CD14-positive monocyte (primary cell): ENCODE results near the gene JMJD1C. TPM values are rescaled to one million over a fixed set of nuclear protein-coding genes. Genes with fewer than 3 reads are reported as not detected.

Experiments used
- DNase-seq, 3 donors: peaks; one replicate each; pipeline ENCODE4 v3.0.0-alpha.2; 2011 to 2022
- H2AFZ ChIP-seq: 2 replicates; pipeline ENCODE4 v1.6.0; 2012; ENCODE audit warnings: mild to moderate bottlenecking, low read depth, low read length, inconsistent platforms; ENCODE audit not compliant: insufficient read depth, poor library complexity, severe bottlenecking
- H3K27ac ChIP-seq, 2 donors: 1 replicate in 1 of 2; 2 replicates in 1 of 2; pipeline ENCODE4 v1.5.1; 2012 to 2013; ENCODE audit warnings: low read length in 2 of 2, control low read depth in 1 of 2, inconsistent platforms in 1 of 2, low read depth in 1 of 2, mild to moderate bottlenecking in 1 of 2
- H3K27me3 ChIP-seq, 2 donors: one replicate each; pipeline versions ENCODE4 v1.6.0 to v1.6.1; 2011 to 2013; ENCODE audit warnings: low read length in 2 of 2; ENCODE audit not compliant: control insufficient read depth in 2 of 2, insufficient read depth in 2 of 2
- H3K36me3 ChIP-seq, 2 donors: replicated peaks in 1 of 2; 1 replicate in 1 of 2; 2 replicates in 1 of 2; pipeline versions ENCODE4 v1.5.1 to v1.6.1; 2012 to 2013; ENCODE audit warnings: low read length in 2 of 2, control low read depth in 1 of 2, inconsistent platforms in 1 of 2, mild to moderate bottlenecking in 1 of 2; ENCODE audit not compliant: insufficient read depth in 2 of 2, control insufficient read depth in 1 of 2
- H3K4me1 ChIP-seq, 2 donors: 1 replicate in 1 of 2; 2 replicates in 1 of 2; pipeline versions ENCODE4 v1.5.1 to v1.6.1; 2012 to 2013; ENCODE audit warnings: low read length in 2 of 2, control low read depth in 1 of 2, inconsistent platforms in 1 of 2, mild to moderate bottlenecking in 1 of 2, moderate library complexity in 1 of 2; ENCODE audit not compliant: insufficient read depth in 2 of 2, control insufficient read depth in 1 of 2
- H3K4me2 ChIP-seq: replicated peaks from 2 replicates; pipeline ENCODE3; 2012; ENCODE audit warnings: low read length, moderate library complexity, mild to moderate bottlenecking; ENCODE audit not compliant: poor library complexity, severe bottlenecking; ENCODE audit errors: extremely low read depth
- H3K4me3 ChIP-seq, 3 experiments: fragments of 200-600 bp in 1 of 3; sonication (generic) in 1 of 3; replicated peaks in 1 of 3; 1 replicate in 2 of 3; 2 replicates in 1 of 3; pipeline ENCODE4 v1.5.1; 2011 to 2013; ENCODE audit warnings: low read length in 3 of 3, mild to moderate bottlenecking in 3 of 3, control low read depth in 2 of 3, low read depth in 2 of 3, inconsistent platforms in 1 of 3, moderate library complexity in 1 of 3
- H3K79me2 ChIP-seq: 2 replicates; pipeline ENCODE4 v1.6.0; 2012; ENCODE audit warnings: mild to moderate bottlenecking, control low read depth, inconsistent platforms, low read length, moderate library complexity; ENCODE audit not compliant: insufficient read depth
- H3K9ac ChIP-seq: 2 replicates; pipeline ENCODE4 v1.6.0; 2017; ENCODE audit warnings: low read length, mild to moderate bottlenecking; ENCODE audit not compliant: insufficient read depth, poor library complexity, severe bottlenecking
- H3K9me3 ChIP-seq, 2 donors: replicated peaks in 1 of 2; 1 replicate in 1 of 2; 2 replicates in 1 of 2; pipeline versions ENCODE4 v1.5.1 to v1.6.1; 2012 to 2013; ENCODE audit warnings: low read length in 2 of 2, control low read depth in 1 of 2; ENCODE audit not compliant: control insufficient read depth in 1 of 2, insufficient read depth in 1 of 2
- H4K20me1 ChIP-seq: 2 replicates; pipeline ENCODE4 v1.6.0; 2012; ENCODE audit warnings: mild to moderate bottlenecking, low read length, control low read depth, moderate library complexity; ENCODE audit not compliant: insufficient read depth
- H3K27ac Mint-ChIP-seq, 7 donors: one replicate each; pipeline ENCODE4 v1.8.0; 2020; ENCODE audit warnings: mild to moderate bottlenecking in 7 of 7, mixed read lengths in 7 of 7, moderate library complexity in 6 of 7, inconsistent platforms in 2 of 7
- H3K27me3 Mint-ChIP-seq, 3 donors: one replicate each; pipeline ENCODE4 v1.8.0; 2021 to 2022; ENCODE audit warnings: low read depth in 3 of 3, mild to moderate bottlenecking in 3 of 3, mixed read lengths in 3 of 3, moderate library complexity in 3 of 3, inconsistent platforms in 1 of 3
- H3K36me3 Mint-ChIP-seq, 2 donors: one replicate each; pipeline ENCODE4 v1.8.0; 2020; ENCODE audit warnings: mixed read lengths in 2 of 2, inconsistent platforms in 1 of 2, mild to moderate bottlenecking in 1 of 2
- H3K4me1 Mint-ChIP-seq: one replicate; pipeline ENCODE4 v1.8.0; 2020; ENCODE audit warnings: mild to moderate bottlenecking, mixed read lengths
- H3K4me3 Mint-ChIP-seq, 2 donors: one replicate each; pipeline ENCODE4 v1.8.0; 2020; ENCODE audit warnings: mild to moderate bottlenecking in 2 of 2, mixed read lengths in 2 of 2, moderate library complexity in 1 of 2
- H3K9me3 Mint-ChIP-seq, 7 donors: one replicate each; pipeline ENCODE4 v1.8.0; 2020 to 2022; ENCODE audit warnings: mixed read lengths in 7 of 7, mild to moderate bottlenecking in 6 of 7, moderate library complexity in 6 of 7, inconsistent platforms in 2 of 7
- CTCF ChIP-seq: fragments of 200-600 bp; IDR thresholded peaks from one replicate; pipeline ENCODE4 v1.8.0; 2022; ENCODE audit warnings: antibody characterized with exemption, mild to moderate bottlenecking
- WGBS: methylation state at CpG from one replicate; pipeline ENCODE4 v1.1.5; 2013; ENCODE audit warnings: missing lambda C conversion rate; ENCODE audit not compliant: insufficient coverage; 5-methylcytosine and 5-hydroxymethylcytosine counted together
- intact Hi-C, 2 donors: fragments of 100-400 bp; cut with micrococcal nuclease; formaldehyde crosslinking; loops; one replicate each; pipeline versions ENCODE4 v1.15.0 to v1.15.1; 2023
- polyA plus RNA-seq, 3 donors: library from polyadenylated mRNA; depleted of rRNA in 1 of 3; unstranded in 2 of 3; stranded (reverse) in 1 of 3; fragments of 300-500 nt in 2 of 3; fragments of >200 nt in 1 of 3; fragmentation: Illumina TruSeq in 2 of 3; gene quantifications; 1 replicate in 2 of 3; 2 replicates in 1 of 3; pipeline ENCODE4 v1.2.3, GENCODE V29; 2012 to 2021

The JMJD1C gene
- polyA plus RNA-seq, 3 donors: 27.8 to 84.8 (median 46.5) TPM

GRCh38 chr10:63457594-63457993 lies 8.2 kb downstream of the JMJD1C start:
- Histone ChIP-seq H3K27me3 (no peaks in the 10 kb centered on the region), H4K20me1 (peaks cover 55% of the 10 kb centered on the region), H3K9me3 (no peaks in the 10 kb centered on the region), H3K9ac (no peak overlapping the region), H3K4me2 (no peak overlapping the region), H3K4me1 (no peaks in the 10 kb centered on the region), H3K36me3 (peaks cover 0 to 6% of the 10 kb centered on the region in 2 donors), H2AFZ (no peak overlapping the region), H3K79me2 (peaks cover 49% of the 10 kb centered on the region), H3K27ac (no peak overlapping the region), H3K4me3 (no peak overlapping the region)
- Mint-ChIP-seq H3K9me3 (peaks cover 0 to 5% (median 0%) of the 10 kb centered on the region in 7 donors), H3K27me3 (no peaks in the 10 kb centered on the region), H3K4me3 (no peak overlapping the region), H3K4me1 (peaks cover 3% of the 10 kb centered on the region), H3K36me3 (peaks cover 2 to 11% of the 10 kb centered on the region in 2 donors), H3K27ac (no peak overlapping the region)
- no peak for TF ChIP-seq CTCF
- DNase-seq: no peak
- no CpG with 5 or more reads among the region's 2 CpGs for WGBS
- intact Hi-C loops: no loop called here

GRCh38 chr10:63456437-63457210 lies 9.2 kb downstream of the JMJD1C start:
- no peak overlapping the region for H3K27ac ChIP-seq
- Mint-ChIP-seq H3K27me3 (no peaks in the 10 kb centered on the region), H3K27ac (no peak overlapping the region), H3K4me1 (peaks cover 3% of the 10 kb centered on the region), H3K9me3 (peaks cover 0 to 7% (median 0%) of the 10 kb centered on the region in 7 donors), H3K4me3 (no peak overlapping the region), H3K36me3 (peaks cover 5 to 12% of the 10 kb centered on the region in 2 donors)
- no peak overlapping the region for H3K9ac ChIP-seq
- no peak overlapping the region for H3K4me2 ChIP-seq
- peaks cover 41% of the 10 kb centered on the region for H3K79me2 ChIP-seq
- H3K36me3 ChIP-seq: peaks cover 0 to 6% of the 10 kb centered on the region in 2 donors
- H2AFZ ChIP-seq: no peak overlapping the region
- peaks cover 56% of the 10 kb centered on the region for H4K20me1 ChIP-seq
- no peak for TF ChIP-seq CTCF
- intact Hi-C loops: no loop called here
- H3K4me1 ChIP-seq: no peaks in the 10 kb centered on the region
- no CpG with 5 or more reads among the region's 2 CpGs for WGBS
- no peak overlapping the region for H3K4me3 ChIP-seq
- H3K9me3 ChIP-seq: no peaks in the 10 kb centered on the region
- no peaks in the 10 kb centered on the region for H3K27me3 ChIP-seq
- DNase-seq: no peak
